DMS53 treated with DMSO at 0.1 percent for 48 hours (cell line): ENCODE data around the gene SSX4.
"Not testable (repeated sequence)": the region's sequence is repeated elsewhere in the genome, so short reads cannot be mapped to it uniquely, and the experiment has no call there.

Experiments
- DNase-seq: peaks from one replicate; lab custom pipeline; 2025; ENCODE audit not compliant: unreplicated experiment; lab: John Stamatoyannopoulos, UW

Gene SSX4, protein sequence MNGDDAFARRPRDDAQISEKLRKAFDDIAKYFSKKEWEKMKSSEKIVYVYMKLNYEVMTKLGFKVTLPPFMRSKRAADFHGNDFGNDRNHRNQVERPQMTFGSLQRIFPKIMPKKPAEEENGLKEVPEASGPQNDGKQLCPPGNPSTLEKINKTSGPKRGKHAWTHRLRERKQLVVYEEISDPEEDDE

DNA sequence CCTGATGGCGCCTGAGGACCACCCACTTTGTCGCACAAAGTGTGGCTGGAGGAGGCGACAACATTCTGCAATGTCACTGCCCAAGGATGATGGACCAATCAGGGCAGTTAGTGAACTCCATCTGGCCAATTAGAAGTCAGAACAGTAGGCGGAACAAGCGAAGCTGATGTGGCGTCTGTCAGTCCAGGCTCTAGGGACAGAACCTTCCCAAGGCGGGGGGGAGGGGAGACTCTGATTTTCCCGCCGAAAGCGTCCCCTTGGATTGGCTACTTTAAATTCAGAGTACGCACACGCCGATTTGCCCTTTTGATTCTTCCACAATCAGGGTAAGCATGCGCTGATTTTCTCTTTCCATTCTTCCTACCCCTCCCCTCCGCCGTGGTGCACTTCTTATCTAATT is at the start of gene SSX4:
SSX4 (plus strand) TSS at position 301 of the 400 bp plus-strand sequence. CDS start 515 bp downstream, outside the sequence.
- not testable (repeated sequence) for DNase-seq

DNA sequence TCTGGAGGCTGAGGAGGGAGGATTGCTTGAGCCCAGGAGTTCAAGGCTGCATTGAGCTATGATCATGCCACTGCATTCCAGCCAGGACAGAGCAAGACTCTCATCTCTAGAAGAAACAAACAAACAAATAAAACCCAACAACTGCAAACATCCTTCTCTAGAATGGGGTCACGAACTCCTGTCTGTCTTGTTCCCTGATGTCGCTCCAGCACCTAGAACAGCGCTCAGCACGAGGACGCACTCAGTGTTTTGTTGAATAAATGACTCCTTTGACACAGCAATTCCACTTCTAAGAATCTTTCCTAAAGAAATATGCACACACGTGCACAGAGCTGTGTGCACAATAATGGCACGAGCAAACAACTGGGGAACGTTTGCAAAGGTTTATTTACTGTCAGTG is 37.3 kb upstream of the SSX4 start:
- not testable (repeated sequence) for DNase-seq

DNA sequence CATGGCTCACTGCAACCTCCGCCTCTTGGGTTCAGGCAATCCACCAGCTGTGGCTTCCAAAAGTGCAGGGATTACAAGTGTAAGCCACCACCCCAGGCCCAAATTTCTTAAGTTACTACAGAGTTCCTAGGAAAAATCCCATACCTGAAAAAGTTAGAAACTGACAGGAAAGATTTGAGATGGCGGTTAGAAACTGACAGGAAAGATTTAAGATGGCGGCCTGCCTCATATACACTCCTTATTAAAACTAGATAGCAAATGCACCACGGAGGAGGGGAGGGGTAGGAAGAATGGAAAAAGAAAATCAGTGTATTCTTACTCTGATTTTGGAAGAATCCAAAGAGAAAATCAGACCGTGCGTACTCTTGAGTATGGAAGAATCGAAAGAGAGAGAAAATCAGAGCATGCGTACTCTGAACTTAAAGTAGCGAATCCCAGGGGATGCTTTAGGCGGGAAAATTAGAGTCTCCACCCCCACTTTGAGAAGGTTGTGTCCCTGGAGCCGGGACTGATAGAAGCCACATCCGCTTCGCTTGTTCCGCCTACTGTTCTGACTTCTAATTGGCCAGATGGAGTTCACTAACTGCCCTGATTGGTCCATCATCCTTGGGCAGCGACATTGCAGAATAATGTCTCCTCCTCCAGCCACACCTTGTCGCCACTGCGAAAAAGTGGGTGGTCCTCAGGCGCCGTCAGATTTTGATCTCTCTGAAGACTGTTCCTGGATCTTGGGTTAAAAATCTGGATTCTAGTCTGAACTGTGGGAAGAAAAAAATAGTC is 26.8 kb upstream of the SSX4 start, which contains the start of gene SSX3:
SSX3 (minus strand) TSS at position 389 of the 780 bp plus-strand sequence. CDS start 1,454 bp downstream, outside the sequence.
- not testable (repeated sequence) for DNase-seq

DNA sequence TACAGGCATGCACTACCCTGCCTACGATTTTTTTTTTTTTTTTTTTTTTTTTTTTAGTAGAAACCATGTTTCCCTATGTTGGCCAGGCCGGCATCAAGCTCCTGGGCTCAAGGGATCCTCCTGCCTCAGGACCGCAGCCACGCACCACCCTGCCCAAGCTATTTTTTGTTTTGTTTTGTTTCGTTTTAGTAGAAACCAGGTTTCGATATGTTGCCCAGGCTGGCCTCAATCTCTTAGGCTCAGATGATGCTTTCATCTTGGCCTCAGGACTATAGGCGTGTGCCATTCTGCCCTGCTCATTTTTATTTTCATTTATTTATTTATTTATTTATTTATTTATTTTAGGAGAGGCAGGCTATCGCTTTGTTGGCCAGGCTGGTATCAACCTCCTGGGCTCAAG is 25.7 kb upstream of the SSX4 start:
- no peak for DNase-seq

DNA sequence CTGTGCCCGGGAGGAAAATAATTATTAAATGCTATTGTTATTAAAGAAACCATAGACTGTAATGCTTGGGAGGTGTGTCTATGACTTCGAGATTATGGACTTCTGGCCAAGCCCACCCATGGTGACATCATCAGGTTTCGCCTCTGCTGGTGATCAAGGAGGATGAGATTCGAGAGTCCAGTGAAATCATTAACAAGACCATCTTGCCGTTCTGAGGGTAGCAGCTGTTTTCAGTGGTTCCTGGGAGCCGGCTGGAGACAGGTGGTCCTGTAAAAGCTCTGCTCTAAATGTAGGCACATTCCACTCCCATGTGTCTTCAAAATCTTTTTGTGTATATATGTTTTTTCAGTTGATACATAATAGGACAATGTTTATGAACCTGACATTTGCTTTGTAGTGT is 24.1 kb upstream of the SSX4 start:
- not testable (repeated sequence) for DNase-seq

DNA sequence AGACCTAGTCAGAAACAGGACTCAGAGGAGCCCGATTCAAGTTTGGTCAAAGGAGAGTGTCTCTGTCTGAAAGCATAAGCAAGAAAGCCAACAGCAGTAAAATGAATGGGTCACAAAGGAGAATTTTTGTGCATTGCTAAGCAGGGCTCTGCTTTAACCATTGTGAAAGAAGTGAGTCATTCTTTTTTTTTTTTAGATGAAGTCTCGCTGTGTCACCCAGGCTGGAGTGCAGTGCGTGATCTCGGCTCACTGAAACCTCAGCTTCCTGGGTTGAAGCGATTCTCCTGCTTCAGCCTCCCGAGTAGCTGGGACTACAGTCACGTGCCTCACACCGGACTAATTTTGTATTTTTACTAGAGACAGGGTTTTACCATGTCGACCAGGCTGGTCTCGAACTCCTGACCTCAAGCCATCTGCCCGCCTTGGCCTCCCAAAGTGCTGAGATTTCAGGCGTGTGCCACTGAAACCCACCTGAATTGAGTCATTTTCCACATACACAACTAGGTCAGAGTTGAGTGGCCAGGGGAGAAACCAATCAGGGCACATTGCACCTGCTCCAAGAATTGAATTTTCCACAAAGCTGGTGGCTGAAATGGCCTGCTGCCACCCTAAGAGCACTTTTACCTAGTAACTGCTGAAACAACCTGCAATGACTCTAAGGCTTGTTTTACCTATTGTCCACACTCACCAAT is 15.5 kb upstream of the SSX4 start:
- DNase-seq = not testable (repeated sequence)

DNA sequence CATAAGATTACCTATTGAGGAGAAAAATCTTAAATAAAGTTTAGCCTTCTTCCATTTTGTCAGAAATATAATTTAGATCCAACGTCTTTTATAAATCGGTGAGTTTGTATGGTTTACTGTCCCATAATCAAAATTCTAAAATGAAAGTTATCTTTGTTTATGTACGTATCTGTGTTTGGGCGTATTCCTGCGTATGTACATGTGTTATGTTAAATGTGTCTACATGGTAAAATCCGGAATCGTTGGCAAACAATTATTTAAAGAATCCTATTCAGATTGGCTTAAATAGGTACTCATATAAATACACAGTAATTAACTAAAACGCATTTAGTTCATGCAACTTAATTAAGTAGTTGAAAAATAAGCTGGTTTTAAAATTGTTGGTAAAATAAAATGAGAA is 12.9 kb upstream of the SSX4 start:
- DNase-seq = not testable (repeated sequence)

DNA sequence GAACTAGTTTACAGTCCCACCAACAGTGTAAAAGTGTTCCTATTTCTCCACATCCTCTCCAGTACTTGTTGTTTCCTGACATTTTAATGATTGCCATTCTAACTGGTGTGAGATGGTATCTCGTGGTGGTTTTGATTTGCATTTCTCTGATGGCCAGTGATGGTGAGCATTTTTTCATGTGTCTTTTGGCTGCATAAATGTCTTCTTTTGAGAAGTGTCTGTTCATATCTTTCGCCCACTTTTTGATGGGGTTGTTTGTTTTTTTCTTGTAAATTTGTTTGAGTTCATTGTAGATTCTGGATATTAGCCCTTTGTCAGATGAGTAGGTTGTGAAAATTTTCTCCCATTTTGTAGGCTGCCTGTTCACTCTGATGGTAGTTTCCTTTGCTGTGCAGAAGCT is 13.6 kb downstream of the SSX4 start:
- DNase-seq = not testable (repeated sequence)

DNA sequence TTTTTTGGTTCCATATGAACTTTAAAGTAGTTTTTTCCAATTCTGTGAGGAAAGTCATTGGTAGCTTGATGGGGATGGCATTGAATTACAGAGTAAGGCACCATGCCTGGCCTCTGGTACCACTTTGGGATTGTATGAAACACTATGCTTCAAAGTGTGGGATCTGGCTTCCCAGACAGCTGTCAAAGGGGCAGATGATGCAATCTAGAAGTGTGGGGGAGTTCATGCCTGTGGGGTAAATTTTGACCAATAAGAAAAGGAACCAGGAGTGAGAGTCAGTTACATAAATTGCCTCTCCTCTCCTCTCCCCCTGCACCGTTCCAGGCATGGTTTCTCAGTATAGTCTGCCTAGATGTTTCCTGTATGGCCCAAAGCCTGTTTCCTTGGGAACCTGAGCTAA is 14.5 kb downstream of the SSX4 start:
- not testable (repeated sequence) for DNase-seq

DNA sequence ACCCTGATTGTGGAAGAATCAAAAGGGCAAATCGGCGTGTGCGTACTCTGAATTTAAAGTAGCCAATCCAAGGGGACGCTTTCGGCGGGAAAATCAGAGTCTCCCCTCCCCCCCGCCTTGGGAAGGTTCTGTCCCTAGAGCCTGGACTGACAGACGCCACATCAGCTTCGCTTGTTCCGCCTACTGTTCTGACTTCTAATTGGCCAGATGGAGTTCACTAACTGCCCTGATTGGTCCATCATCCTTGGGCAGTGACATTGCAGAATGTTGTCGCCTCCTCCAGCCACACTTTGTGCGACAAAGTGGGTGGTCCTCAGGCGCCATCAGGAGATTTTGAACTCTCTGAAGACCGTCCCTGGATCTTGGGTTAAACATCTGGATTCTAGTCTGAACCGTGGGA is 28.5 kb downstream of the SSX4 start, which contains the start of gene SSX4B:
SSX4B (minus strand) TSS at position 101 of the 400 bp plus-strand sequence. CDS start 588 bp downstream, outside the sequence.
- not testable (repeated sequence) for DNase-seq

DNA sequence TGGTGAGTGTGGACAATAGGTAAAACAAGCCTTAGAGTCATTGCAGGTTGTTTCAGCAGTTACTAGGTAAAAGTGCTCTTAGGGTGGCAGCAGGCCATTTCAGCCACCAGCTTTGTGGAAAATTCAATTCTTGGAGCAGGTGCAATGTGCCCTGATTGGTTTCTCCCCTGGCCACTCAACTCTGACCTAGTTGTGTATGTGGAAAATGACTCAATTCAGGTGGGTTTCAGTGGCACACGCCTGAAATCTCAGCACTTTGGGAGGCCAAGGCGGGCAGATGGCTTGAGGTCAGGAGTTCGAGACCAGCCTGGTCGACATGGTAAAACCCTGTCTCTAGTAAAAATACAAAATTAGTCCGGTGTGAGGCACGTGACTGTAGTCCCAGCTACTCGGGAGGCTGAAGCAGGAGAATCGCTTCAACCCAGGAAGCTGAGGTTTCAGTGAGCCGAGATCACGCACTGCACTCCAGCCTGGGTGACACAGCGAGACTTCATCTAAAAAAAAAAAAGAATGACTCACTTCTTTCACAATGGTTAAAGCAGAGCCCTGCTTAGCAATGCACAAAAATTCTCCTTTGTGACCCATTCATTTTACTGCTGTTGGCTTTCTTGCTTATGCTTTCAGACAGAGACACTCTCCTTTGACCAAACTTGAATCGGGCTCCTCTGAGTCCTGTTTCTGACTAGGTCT is 43.8 kb downstream of the SSX4 start:
- DNase-seq = not testable (repeated sequence)

DNA sequence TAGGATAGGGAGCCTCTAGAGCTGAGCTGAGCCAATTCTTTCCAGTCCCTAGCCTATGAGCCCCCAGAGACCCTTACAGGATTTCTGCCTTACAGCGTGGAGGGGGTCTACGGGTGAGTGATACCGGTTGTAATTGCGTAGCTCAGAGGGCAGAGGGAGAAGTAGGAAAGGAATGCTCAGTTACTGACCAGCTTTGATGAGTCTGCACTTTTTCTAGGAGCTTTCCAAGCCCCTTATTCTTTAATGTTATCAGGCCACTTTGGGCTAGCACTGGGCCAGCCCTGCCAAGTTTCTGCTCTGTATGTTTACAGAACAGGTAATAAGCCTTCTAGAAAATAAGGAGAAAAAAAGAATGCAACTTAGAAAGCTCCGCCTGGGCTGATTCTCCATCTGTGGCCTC is 46.3 kb downstream of the SSX4 start:
- DNase-seq = not testable (repeated sequence)

DNA sequence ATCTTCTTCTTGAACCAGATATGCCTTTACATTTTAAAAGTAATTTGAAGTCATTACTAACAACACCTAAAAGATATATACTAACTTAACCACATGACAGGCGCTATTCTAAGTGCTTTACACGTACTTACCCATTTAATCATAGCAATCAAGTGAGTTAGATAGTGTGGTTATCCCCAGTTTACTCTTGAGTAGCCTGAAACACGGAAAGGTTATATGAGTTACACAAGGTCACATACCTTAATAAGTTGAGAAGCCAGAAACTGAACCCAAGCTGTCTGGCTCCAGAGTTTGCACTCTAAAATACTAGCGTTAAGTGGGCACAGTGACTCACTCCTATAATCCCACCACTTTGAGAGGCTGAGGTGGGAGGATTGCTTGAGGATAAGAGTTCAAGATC is 46.8 kb downstream of the SSX4 start:
- not testable (repeated sequence) for DNase-seq

DNA sequence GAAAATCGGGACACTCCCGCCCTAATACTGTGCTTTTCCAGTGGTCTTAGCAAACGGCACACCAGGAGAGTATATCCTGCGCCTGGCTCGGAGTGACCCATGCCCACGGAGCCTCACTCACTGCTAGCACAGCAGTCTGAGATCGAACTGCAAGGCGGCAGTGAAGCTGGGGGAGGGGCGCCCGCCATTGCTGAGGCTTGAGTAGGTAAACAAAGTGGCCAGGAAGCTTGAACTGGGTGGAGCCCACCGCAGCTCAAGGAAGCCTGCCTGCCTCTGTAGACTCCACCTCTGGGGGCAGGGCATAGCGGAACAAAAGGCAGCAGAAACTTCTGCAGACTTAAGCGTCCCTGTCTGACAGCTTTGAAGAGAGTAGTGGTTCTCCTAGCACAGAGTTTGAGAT is 50.4 kb downstream of the SSX4 start:
- DNase-seq = not testable (repeated sequence)
